Neuronal stem cell (in vitro differentiated cells): ENCODE results near the gene SMPD4.
A peak's percentile ranks its signal among the peaks of the same experiment; 100 is the strongest.
"Not testable (repeated sequence)": the region's sequence is repeated elsewhere in the genome, so short reads cannot be mapped to it uniquely, and the experiment has no call there.

Experiments used
- DNase-seq: peaks from one replicate; pipeline ENCODE4 v3.0.0-alpha.2; 2013; ENCODE audit warnings: low spot score
- H2AFZ ChIP-seq: one replicate; pipeline ENCODE4 v1.6.1; 2013; ENCODE audit warnings: mild to moderate bottlenecking, low read length, inconsistent platforms
- H2AK5ac ChIP-seq: 2 replicates; pipeline ENCODE4 v1.6.1; 2013; ENCODE audit warnings: low read depth, mild to moderate bottlenecking, inconsistent platforms, low read length, moderate library complexity, mixed read lengths
- H2BK120ac ChIP-seq: 2 replicates; pipeline ENCODE4 v1.6.1; 2013; ENCODE audit warnings: low read depth, mild to moderate bottlenecking, inconsistent platforms, low read length, moderate library complexity, mixed read lengths
- H2BK12ac ChIP-seq: one replicate; pipeline ENCODE4 v1.6.1; 2013; ENCODE audit warnings: low read length, inconsistent platforms
- H2BK15ac ChIP-seq: 2 replicates; pipeline ENCODE4 v1.6.1; 2013; ENCODE audit warnings: mild to moderate bottlenecking, low read length, inconsistent platforms, mixed read lengths
- H2BK5ac ChIP-seq: one replicate; pipeline ENCODE4 v1.6.1; 2013; ENCODE audit warnings: inconsistent platforms, mild to moderate bottlenecking, low read length, moderate library complexity
- H3K14ac ChIP-seq: one replicate; pipeline ENCODE4 v1.6.1; 2013; ENCODE audit warnings: low read length, inconsistent platforms
- H3K18ac ChIP-seq: 2 replicates; pipeline ENCODE4 v1.6.1; 2013; ENCODE audit warnings: low read length, inconsistent platforms
- H3K23ac ChIP-seq: 2 replicates; pipeline ENCODE4 v1.6.1; 2013; ENCODE audit warnings: low read depth, mild to moderate bottlenecking, mixed read lengths, low read length, inconsistent platforms; ENCODE audit not compliant: poor library complexity
- H3K27ac ChIP-seq: replicated peaks from 3 replicates; pipeline ENCODE4 v1.5.1; 2013; ENCODE audit warnings: low read length, inconsistent platforms
- H3K27me3 ChIP-seq, 3 experiments: 2 replicates each; pipeline ENCODE4 v1.6.1; 2013; ENCODE audit warnings: low read length in 3 of 3, mild to moderate bottlenecking in 2 of 3, inconsistent platforms in 1 of 3, low read depth in 1 of 3, mixed read lengths in 1 of 3, moderate library complexity in 1 of 3; ENCODE audit not compliant: control insufficient read depth in 3 of 3, insufficient read depth in 3 of 3
- H3K36me3 ChIP-seq, 2 donors: replicated peaks in 1 of 2; 2 replicates each; pipeline ENCODE4 v1.6.1; 2013; ENCODE audit warnings: low read length in 2 of 2; ENCODE audit not compliant: control insufficient read depth in 2 of 2, insufficient read depth in 2 of 2
- H3K4ac ChIP-seq: 2 replicates; pipeline ENCODE4 v1.6.1; 2013; ENCODE audit warnings: inconsistent platforms, mild to moderate bottlenecking, low read length, moderate library complexity
- H3K4me1 ChIP-seq, 2 donors: 1 replicate in 1 of 2; 2 replicates in 1 of 2; pipeline ENCODE4 v1.6.1; 2013; ENCODE audit warnings: low read length in 2 of 2, low read depth in 1 of 2; ENCODE audit not compliant: control insufficient read depth in 2 of 2, insufficient read depth in 1 of 2
- H3K4me2 ChIP-seq: one replicate; pipeline ENCODE4 v1.6.1; 2013; ENCODE audit warnings: mild to moderate bottlenecking, low read length, inconsistent platforms; ENCODE audit not compliant: insufficient read depth, poor library complexity, severe bottlenecking
- H3K4me3 ChIP-seq, 2 donors: 2 replicates each; pipeline ENCODE4 v1.5.1; 2013; ENCODE audit warnings: low read length in 2 of 2, mild to moderate bottlenecking in 2 of 2, inconsistent platforms in 1 of 2, moderate library complexity in 1 of 2
- H3K79me1 ChIP-seq: one replicate; pipeline ENCODE4 v1.6.1; 2013; ENCODE audit warnings: low read depth, mild to moderate bottlenecking, inconsistent platforms, low read length, moderate library complexity
- H3K9ac ChIP-seq: one replicate; pipeline ENCODE4 v1.6.1; 2013; ENCODE audit warnings: mild to moderate bottlenecking, low read depth, low read length, inconsistent platforms; ENCODE audit not compliant: poor library complexity
- H3K9me3 ChIP-seq, 2 donors: replicated peaks in 1 of 2; 2 replicates each; pipeline versions ENCODE3 to v1.6.1; 2013; ENCODE audit warnings: low read length in 2 of 2, mild to moderate bottlenecking in 2 of 2, inconsistent platforms in 1 of 2, low read depth in 1 of 2, mixed read lengths in 1 of 2, moderate library complexity in 1 of 2; ENCODE audit not compliant: control insufficient read depth in 2 of 2, insufficient read depth in 1 of 2
- H4K8ac ChIP-seq: one replicate; pipeline ENCODE4 v1.6.1; 2013; ENCODE audit warnings: low read depth, mild to moderate bottlenecking, inconsistent platforms, low read length, moderate library complexity
- H4K91ac ChIP-seq: one replicate; pipeline ENCODE4 v1.6.1; 2013; ENCODE audit warnings: low read length, low read depth, mild to moderate bottlenecking, inconsistent platforms; ENCODE audit not compliant: poor library complexity
- WGBS, 2 donors: extraction: QIAGEN DNeasy Blood & Tissue Kit; methylation state at CpG; one replicate each; pipeline ENCODE4 v1.1.7; 2013; ENCODE audit warnings: missing lambda C conversion rate in 2 of 2, mixed read lengths in 1 of 2; ENCODE audit not compliant: insufficient read length in 2 of 2, insufficient replicate concordance in 1 of 2; ENCODE audit errors: extremely low coverage in 2 of 2; 5-methylcytosine and 5-hydroxymethylcytosine counted together

The SMPD4 gene

GRCh38 chr2:130185436-130185835 is 4.0 kb upstream of the SMPD4 start:
- no peak overlapping the region for H3K23ac ChIP-seq
- H2BK12ac ChIP-seq, result no peak overlapping the region
- peaks cover 4 to 17% of the 10 kb centered on the region in 2 donors for H3K36me3 ChIP-seq
- H3K27me3 ChIP-seq, result no peaks in the 10 kb centered on the region
- no peak overlapping the region for H2AK5ac ChIP-seq
- H4K8ac ChIP-seq, result no peak overlapping the region
- H3K14ac ChIP-seq, result no peak overlapping the region
- H3K9me3 ChIP-seq, result no peaks in the 10 kb centered on the region
- H3K18ac ChIP-seq, result no peak overlapping the region
- no peak for DNase-seq
- no peak overlapping the region for H3K4me3 ChIP-seq
- H3K79me1 ChIP-seq, result peaks cover 4% of the 10 kb centered on the region
- WGBS, 2 donors, result no CpG with 5 or more reads among the region's 10 CpGs
- H3K9ac ChIP-seq, result no peak overlapping the region
- H3K4me2 ChIP-seq, result no peak overlapping the region
- H2BK5ac ChIP-seq, result no peak overlapping the region
- H2BK15ac ChIP-seq, result no peak overlapping the region
- H3K4ac ChIP-seq, result no peak overlapping the region
- H3K4me1 ChIP-seq, result peaks cover 15 to 16% of the 10 kb centered on the region in 2 donors
- H2AFZ ChIP-seq, result no peak overlapping the region
- no peak overlapping the region for H4K91ac ChIP-seq
- H3K27ac ChIP-seq, result no peak overlapping the region
- no peak overlapping the region for H2BK120ac ChIP-seq

DNA sequence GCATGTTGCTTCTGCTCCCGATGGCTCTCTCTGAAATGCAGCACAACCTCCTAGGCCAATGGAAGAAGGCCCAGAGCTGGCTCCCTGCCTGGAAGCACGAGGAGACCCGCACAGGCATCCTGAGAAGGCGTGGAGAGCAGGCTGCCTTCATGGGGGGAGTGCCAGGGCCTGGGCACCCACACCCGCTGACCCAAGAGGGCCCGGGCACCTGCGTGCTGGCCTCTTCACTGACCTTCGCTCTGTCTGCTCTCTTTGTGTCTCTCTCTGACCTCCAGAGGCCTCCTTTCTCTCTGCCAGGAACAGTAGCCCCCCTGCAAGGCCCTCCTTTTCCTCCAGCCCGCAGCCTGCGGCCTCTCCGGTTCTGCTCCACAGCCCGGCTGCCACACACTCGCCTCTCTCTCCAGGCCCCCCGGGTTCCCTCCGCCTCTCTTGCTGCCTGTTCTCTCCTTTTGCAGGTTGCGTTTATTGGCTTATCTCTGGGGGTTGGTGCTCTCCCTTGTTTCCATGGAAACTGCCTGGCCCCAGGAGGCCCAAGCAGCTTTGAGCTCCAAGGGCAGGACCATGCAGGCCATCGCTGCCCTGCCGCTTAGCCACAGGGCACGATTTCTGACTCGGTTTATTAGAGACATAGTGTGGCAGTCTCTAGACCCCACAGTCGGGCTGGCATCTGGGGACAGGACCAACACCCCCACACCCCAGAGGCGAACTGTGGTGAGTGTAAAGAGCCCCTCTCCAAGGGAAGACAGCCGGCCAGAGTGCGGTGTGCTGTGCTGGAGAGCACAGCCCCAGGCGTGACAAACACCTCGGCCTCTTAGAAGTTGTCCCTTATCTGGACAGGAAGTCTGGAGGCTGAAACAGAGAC is 2.3 kb upstream of the SMPD4 start:
- Histone ChIP-seq H3K79me1 (peaks cover 4% of the 10 kb centered on the region), H3K9me3 (no peaks in the 10 kb centered on the region), H2BK12ac (no peak overlapping the region), H4K91ac (no peak overlapping the region), H3K9ac (no peak overlapping the region), H3K4me3 (peak overlapping the region; percentile 38 to 54), H3K4me2 (peak overlapping the region; percentile 56), H3K4me1 (peaks cover 17 to 19% of the 10 kb centered on the region in 2 donors), H3K27ac (peak overlapping the region; percentile 79), H2AK5ac (peak overlapping the region; percentile 4), H2BK15ac (no peak overlapping the region), H2AFZ (peak overlapping the region; percentile 77), H3K27me3 (no peaks in the 10 kb centered on the region), H3K14ac (peak overlapping the region; percentile 23), H3K4ac (no peak overlapping the region), H4K8ac (no peak overlapping the region), H3K36me3 (peaks cover 6 to 23% of the 10 kb centered on the region in 2 donors), H3K23ac (no peak overlapping the region), H3K18ac (peak overlapping the region; percentile 33), H2BK5ac (peak overlapping the region; percentile 53), H2BK120ac (no peak overlapping the region)
- peak; percentile 37 for DNase-seq
- no CpG with 5 or more reads among the region's 26 CpGs for WGBS, 2 donors

GRCh38 chr2:130182826-130183511 is 1.6 kb upstream of the SMPD4 start:
- not testable (repeated sequence) for H3K23ac ChIP-seq, DNase-seq, H2BK12ac ChIP-seq, H2BK15ac ChIP-seq, H4K91ac ChIP-seq, H3K27me3 ChIP-seq, H4K8ac ChIP-seq, H3K14ac ChIP-seq, H3K9me3 ChIP-seq, H3K79me1 ChIP-seq, H2BK120ac ChIP-seq, H3K4ac ChIP-seq, H2AK5ac ChIP-seq
- Histone ChIP-seq H2AFZ (peak overlapping the region; percentile 77), H3K27ac (peak overlapping the region; percentile 79), H3K4me2 (peak overlapping the region; percentile 56), H3K18ac (peak overlapping the region; percentile 91), H3K9ac (peak overlapping the region; percentile 60), H2BK5ac (peak overlapping the region; percentile 53), H3K4me3 (peak overlapping the region; percentile 54 to 70), H3K4me1 (peaks cover 17 to 19% of the 10 kb centered on the region in 2 donors), H3K36me3 (peaks cover 6 to 27% of the 10 kb centered on the region in 2 donors)
- no CpG with 5 or more reads among the region's 23 CpGs for WGBS, 2 donors
